Epithelial cell of proximal tubule (primary cell): ENCODE data around the gene MEX3A. TPM values are rescaled to one million over a fixed set of nuclear protein-coding genes. Genes with fewer than 3 reads are reported as not detected.

ENCODE experiments used
- DNase-seq: peaks from one replicate; pipeline ENCODE4 v3.0.0-alpha.2; 2011; ENCODE audit warnings: low read depth
- H3K4me3 ChIP-seq: 2 replicates; pipeline ENCODE4 v1.5.1; 2011; ENCODE audit warnings: low read depth, mild to moderate bottlenecking, low read length
- total RNA-seq: library from RNA; depleted of rRNA; stranded (reverse); fragments of >200 nt; gene quantifications from 2 replicates; pipeline ENCODE4 v1.2.3, GENCODE V29; 2015
- TF ChIP-seq, protein P1 (sequence below): conservative IDR thresholded peaks from 2 replicates; pipeline ENCODE4 v1.5.1; 2012; ENCODE audit warnings: low read depth, mild to moderate bottlenecking, low read length

The MEX3A gene
- total RNA-seq, 1 donor from 2014 or later, result 14.8 TPM

DNA sequence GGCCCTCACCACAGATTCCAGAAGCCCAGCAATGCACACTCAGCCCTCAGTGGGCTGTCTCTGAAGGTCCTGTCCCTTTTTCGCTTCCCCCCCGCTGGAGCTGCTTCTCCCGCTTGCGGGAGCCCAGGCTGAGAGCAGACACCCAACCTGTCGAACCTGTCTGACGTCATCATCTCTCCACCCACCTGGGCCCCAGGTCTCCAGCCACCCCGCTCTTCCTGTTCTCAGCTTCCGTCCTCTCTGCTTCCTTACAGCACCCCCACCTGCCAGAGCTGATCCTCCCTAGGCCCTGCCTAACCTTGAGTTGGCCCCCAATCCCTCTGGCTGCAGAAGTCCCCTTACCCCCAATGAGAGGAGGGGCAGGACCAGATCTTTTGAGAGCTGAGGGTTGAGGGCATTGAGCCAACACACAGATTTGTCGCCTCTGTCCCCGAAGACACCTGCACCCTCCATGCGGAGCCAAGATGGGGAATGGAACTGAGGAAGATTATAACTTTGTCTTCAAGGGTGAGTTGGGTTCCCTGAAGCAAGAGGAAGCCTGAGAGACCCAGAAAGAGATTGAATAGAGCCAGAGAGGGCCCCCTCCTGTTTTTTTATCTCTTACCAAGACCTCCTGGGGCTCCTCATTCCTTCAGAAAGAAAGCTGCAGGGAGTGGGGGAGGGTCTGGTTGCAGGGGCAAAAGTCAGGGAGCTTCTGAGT, 21.2 kb downstream of the MEX3A start, which contains the start of gene RAB25:
RAB25 (plus strand) TSS at position 224 of the 700 bp plus-strand sequence; CDS start at position 465, 241 bp downstream.
- TF ChIP-seq, protein P1, sequence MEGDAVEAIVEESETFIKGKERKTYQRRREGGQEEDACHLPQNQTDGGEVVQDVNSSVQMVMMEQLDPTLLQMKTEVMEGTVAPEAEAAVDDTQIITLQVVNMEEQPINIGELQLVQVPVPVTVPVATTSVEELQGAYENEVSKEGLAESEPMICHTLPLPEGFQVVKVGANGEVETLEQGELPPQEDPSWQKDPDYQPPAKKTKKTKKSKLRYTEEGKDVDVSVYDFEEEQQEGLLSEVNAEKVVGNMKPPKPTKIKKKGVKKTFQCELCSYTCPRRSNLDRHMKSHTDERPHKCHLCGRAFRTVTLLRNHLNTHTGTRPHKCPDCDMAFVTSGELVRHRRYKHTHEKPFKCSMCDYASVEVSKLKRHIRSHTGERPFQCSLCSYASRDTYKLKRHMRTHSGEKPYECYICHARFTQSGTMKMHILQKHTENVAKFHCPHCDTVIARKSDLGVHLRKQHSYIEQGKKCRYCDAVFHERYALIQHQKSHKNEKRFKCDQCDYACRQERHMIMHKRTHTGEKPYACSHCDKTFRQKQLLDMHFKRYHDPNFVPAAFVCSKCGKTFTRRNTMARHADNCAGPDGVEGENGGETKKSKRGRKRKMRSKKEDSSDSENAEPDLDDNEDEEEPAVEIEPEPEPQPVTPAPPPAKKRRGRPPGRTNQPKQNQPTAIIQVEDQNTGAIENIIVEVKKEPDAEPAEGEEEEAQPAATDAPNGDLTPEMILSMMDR, result no peak
- no peak for DNase-seq
- H3K4me3 ChIP-seq, result no peak within 1 kb of the TSS

DNA sequence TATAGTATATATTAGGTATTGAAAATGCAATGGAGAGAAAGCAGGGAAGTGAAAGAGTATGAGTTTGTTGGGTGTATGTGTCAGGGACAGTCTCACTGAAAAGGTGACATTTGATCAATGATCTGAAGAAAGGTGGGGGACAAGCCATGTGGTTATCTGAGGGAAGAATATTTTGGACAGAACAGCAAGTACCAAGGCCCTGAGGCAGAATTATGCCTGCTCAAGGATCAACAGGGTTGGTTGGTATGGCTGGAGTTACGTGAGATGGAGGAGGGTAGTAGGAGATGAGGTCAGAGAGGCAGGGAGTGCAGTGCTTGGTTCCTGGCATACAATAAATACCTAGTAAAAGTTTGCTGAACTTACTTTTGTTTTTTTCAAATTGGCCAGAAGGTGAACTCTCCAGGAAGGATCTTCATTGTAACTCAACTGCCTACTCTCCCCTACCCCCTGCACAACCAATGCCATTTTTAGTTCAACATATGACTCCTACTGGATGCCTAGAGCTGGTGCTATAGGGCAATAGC, 25.9 kb downstream of the MEX3A start:
- no peak for DNase-seq
- no peak overlapping the region for H3K4me3 ChIP-seq
- TF ChIP-seq, protein P1, result no peak

DNA sequence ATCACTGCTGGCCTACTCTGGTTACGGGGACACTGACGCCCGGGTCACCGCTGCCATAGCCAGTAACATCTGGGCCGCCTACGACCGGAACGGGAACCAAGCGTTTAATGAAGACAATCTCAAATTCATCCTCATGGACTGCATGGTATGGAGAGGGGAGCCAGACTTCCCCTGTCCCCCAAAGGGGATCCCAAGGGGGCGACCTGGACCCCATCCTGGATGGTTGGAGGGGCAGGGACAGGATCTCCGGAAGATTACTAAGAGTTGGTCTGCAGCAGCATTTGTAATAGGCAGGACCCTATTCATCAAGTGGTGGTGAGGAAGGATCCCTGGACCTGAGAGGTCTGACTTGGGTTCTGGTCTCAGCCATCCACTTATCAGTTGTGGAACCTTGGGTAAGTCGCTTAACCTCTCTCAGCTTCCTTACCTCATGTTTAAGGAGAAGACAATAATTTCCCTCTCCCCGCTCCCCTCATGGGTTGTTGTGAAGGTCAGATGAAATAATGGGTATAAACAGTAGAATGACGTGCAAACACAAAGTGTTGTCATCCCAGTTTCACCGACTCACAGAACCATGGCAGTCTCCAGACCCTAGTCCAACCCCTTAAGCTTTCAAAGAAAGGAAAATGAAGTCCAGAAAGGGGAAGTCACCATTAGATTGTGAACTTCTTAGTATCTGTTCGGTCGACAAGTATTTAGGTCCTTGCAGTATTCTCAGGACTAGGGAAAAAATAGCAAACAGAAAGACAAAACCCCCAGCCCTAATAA, 26.8 kb downstream of the MEX3A start:
- peak overlapping the region; percentile 100 for H3K4me3 ChIP-seq
- TF ChIP-seq, protein P1, result no peak
- DNase-seq, result no peak

- DNase-seq, result peak; percentile 52
Measured at GRCh38 chr1:156054500-156055280, 27.6 kb downstream of the MEX3A start, which contains the start of gene LAMTOR2. Gene LAMTOR2 (plus strand): TSS chr1:156054782. CDS start chr1:156054890, 108 bp downstream.

GRCh38 chr1:156053768-156054499, 28.3 kb downstream of the MEX3A start, which contains the start of gene UBQLN4:
Gene UBQLN4 (minus strand): TSS chr1:156053798. CDS start chr1:156053701, 97 bp downstream.
- no peak for DNase-seq
- peak within 1 kb of the TSS; percentile 100 for H3K4me3 ChIP-seq
- TF ChIP-seq, protein P1, result peak; percentile 46

More at GRCh38 chr1:156054500-156055280, 27.6 kb downstream of the MEX3A start, which contains the start of gene LAMTOR2:
- TF ChIP-seq, protein P1, result no peak
- peak within 1 kb of the TSS; percentile 100 for H3K4me3 ChIP-seq
